Skeletal muscle satellite cell (primary cell): ENCODE results near the gene TMEM131.

Experiments
- H3K27me3 ChIP-seq: 2 replicates; pipeline ENCODE4 v1.7.0; 2013; ENCODE audit warnings: low read length; ENCODE audit not compliant: control insufficient read depth, insufficient read depth
- H3K36me3 ChIP-seq: 2 replicates; pipeline ENCODE4 v1.7.0; 2013; ENCODE audit warnings: mild to moderate bottlenecking, control low read depth, low read length; ENCODE audit not compliant: insufficient read depth
- H3K4me1 ChIP-seq: 2 replicates; pipeline ENCODE4 v1.7.0; 2013; ENCODE audit warnings: low read length; ENCODE audit not compliant: control insufficient read depth, insufficient read depth
- H3K4me2 ChIP-seq: 2 replicates; pipeline ENCODE4 v1.7.0; 2013; ENCODE audit warnings: mild to moderate bottlenecking, low read length
- H3K4me3 ChIP-seq: 2 replicates; pipeline ENCODE4 v1.7.0; 2013; ENCODE audit warnings: low read length
- H3K9ac ChIP-seq: 2 replicates; pipeline ENCODE4 v1.7.0; 2013; ENCODE audit warnings: mild to moderate bottlenecking, low read depth, low read length, moderate library complexity
- H3K9me3 ChIP-seq: replicated peaks from 2 replicates; pipeline ENCODE4 v1.7.0; 2013; ENCODE audit warnings: mild to moderate bottlenecking, control low read depth, low read length

The TMEM131 gene

DNA sequence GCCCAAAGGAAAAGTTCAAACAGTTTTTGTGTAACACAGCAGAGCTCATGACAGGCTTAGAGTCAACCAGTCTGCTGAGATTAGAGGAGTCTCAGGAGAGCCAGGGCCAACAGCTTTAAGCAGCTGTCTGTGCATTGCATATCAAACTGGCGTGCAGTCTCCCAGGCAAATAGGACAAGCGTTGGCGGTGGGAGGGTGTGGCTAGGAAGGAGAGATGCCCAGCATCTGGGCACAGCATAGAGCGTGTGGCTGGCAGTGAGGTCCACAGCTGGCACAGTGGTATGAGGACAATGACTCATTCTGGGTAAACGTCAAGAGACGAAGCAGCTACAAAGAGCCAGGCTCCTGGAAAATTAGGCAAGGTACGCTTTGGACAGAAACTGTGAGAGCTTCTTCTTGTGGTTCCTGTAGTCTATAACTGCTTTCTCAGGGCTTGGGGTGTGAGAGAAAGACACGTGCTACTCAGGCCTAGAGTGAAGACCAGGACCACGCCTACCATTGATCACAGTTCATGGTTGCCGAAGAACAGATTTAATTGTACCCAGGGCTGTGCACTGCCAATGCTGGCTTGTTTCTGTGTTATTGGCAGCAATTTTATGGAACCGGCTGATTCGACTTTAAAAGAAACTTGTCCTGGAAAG is 267.5 kb downstream of the TMEM131 start:
- Histone ChIP-seq H3K27me3 (peaks cover 4% of the 10 kb centered on the region), H3K4me3 (no peak overlapping the region), H3K36me3 (no peaks in the 10 kb centered on the region)

GRCh38 chr2:97727296-97727695 is 268.5 kb downstream of the TMEM131 start:
- Histone ChIP-seq H3K9ac (no peak overlapping the region), H3K9me3 (peaks cover 6% of the 10 kb centered on the region), H3K4me3 (no peak overlapping the region), H3K4me1 (peaks cover 13% of the 10 kb centered on the region), H3K36me3 (no peaks in the 10 kb centered on the region), H3K27me3 (peaks cover 4% of the 10 kb centered on the region), H3K4me2 (no peak overlapping the region)

More for the DNA sequence above, 267.5 kb downstream of the TMEM131 start:
- peaks cover 13% of the 10 kb centered on the region for H3K4me1 ChIP-seq
- H3K9me3 ChIP-seq, result peaks cover 6% of the 10 kb centered on the region
- no peak overlapping the region for H3K9ac ChIP-seq
- peak overlapping the region; percentile 49 for H3K4me2 ChIP-seq

DNA sequence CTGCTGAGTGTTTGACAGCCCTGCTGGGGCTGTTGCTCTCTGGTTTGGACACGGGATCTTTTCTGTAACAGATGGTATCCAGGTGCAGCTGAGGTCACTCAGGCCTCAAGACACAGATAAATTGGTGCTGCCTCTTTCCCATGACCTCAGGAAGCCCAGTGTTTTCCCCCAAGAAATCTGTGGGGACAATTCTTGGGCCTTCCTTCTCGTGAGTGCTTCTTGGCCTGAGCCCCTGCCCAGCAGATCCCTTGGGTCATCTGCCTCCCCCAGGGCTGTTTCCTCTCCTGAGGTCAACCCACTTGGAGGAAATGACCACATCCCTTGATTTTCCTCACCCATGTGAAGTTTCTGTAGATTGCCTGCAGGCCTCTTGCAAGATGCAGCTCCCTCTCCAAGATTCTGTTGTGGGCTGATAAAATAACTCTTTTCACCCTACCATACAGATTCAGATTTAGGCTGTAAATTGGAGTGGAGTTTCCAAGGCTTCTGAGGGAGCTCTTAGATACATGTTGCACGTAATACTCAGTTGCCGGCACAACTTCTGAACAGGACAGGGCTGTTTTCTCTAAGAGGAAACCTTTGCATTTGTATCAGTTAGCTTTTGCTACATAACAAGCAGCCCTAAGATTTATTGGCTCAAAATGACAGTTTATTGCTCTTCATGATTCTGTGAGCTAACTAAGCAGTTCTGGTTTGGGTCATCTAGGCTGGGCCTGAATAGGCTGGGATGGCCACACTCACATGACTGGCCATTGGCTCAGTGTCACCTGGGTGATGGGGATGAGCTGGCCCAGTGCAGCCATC is 269.3 kb downstream of the TMEM131 start:
- peaks cover 13% of the 10 kb centered on the region for H3K4me1 ChIP-seq

GRCh38 chr2:97724946-97725688 is 270.6 kb downstream of the TMEM131 start:
- H3K9me3 ChIP-seq, result peaks cover 1% of the 10 kb centered on the region
- no peaks in the 10 kb centered on the region for H3K36me3 ChIP-seq

More for the DNA sequence above, 269.3 kb downstream of the TMEM131 start:
- peaks cover 4% of the 10 kb centered on the region for H3K27me3 ChIP-seq
- H3K4me3 ChIP-seq, result no peak overlapping the region
- no peak overlapping the region for H3K9ac ChIP-seq
- H3K9me3 ChIP-seq, result peaks cover 6% of the 10 kb centered on the region
- no peaks in the 10 kb centered on the region for H3K36me3 ChIP-seq
- no peak overlapping the region for H3K4me2 ChIP-seq

GRCh38 chr2:97724501-97724900 is 271.2 kb downstream of the TMEM131 start:
- Histone ChIP-seq H3K36me3 (no peaks in the 10 kb centered on the region), H3K27me3 (peaks cover 9% of the 10 kb centered on the region), H3K4me1 (peaks cover 13% of the 10 kb centered on the region), H3K4me2 (no peak overlapping the region), H3K9me3 (no peaks in the 10 kb centered on the region), H3K9ac (no peak overlapping the region), H3K4me3 (no peak overlapping the region)

More at GRCh38 chr2:97724946-97725688, 270.6 kb downstream of the TMEM131 start:
- peaks cover 13% of the 10 kb centered on the region for H3K4me1 ChIP-seq
- H3K9ac ChIP-seq, result no peak overlapping the region
- no peak overlapping the region for H3K4me3 ChIP-seq
- H3K27me3 ChIP-seq, result peaks cover 4% of the 10 kb centered on the region
- no peak overlapping the region for H3K4me2 ChIP-seq

- Histone ChIP-seq H3K27me3 (peaks cover 14% of the 10 kb centered on the region), H3K4me3 (no peak overlapping the region), H3K9ac (no peak overlapping the region), H3K4me1 (peaks cover 13% of the 10 kb centered on the region), H3K4me2 (no peak overlapping the region), H3K36me3 (no peaks in the 10 kb centered on the region), H3K9me3 (no peaks in the 10 kb centered on the region)
Measured at GRCh38 chr2:97724073-97724410, 271.7 kb downstream of the TMEM131 start.

DNA sequence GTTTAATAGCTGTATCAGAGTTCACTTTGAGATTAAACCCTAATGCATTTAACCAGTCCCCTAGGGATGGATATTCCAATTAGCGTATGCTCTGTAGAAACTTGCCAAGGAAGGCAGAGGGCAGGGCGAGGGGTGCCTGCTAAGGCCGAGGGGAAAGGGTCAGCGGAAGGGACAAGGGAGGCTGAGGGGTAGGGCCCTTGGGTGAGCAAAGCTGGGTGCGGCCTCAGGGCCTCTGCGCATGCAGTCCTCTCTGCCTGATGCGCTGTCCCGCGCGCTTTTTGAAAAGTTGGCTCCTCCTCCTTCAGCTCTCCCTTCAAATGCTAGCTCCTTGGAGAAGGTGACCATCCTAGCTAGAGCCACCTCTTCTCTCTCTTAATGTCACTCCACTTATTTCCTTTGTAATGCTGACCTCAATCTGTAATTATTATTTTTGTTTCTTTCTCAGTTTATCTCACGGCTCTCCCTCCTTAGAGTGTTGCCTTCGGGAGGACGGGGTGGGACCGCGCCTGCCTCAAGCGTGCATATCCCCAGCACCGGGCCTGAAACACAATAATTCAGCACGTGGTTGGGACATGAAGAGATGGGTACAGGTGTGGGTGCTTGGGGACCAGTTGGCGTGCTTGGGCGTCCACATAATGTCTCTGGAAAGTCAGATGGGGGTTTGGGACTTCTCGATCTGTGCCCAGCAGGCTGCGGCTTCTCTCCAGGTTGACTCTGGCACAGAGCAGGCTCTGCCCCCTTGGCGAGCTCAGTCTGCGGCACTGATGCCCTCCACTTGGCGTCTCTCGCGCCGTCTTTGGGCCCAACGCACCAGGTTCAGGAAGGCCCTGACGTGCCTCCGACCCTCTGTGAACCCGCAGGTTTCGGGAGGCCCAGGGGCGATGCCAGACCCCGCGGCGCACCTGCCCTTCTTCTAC is 272.3 kb downstream of the TMEM131 start:
- no peaks in the 10 kb centered on the region for H3K36me3 ChIP-seq
- peaks cover 20% of the 10 kb centered on the region for H3K27me3 ChIP-seq
- no peak overlapping the region for H3K9ac ChIP-seq
- H3K4me1 ChIP-seq, result peaks cover 12% of the 10 kb centered on the region
- no peaks in the 10 kb centered on the region for H3K9me3 ChIP-seq
- no peak overlapping the region for H3K4me2 ChIP-seq
- no peak overlapping the region for H3K4me3 ChIP-seq

GRCh38 chr2:97722227-97722626 is 273.5 kb downstream of the TMEM131 start:
- H3K9me3 ChIP-seq, result no peaks in the 10 kb centered on the region
- no peak overlapping the region for H3K4me2 ChIP-seq
- no peaks in the 10 kb centered on the region for H3K4me1 ChIP-seq
- no peaks in the 10 kb centered on the region for H3K36me3 ChIP-seq
- no peak overlapping the region for H3K4me3 ChIP-seq
- H3K9ac ChIP-seq, result no peak overlapping the region
- H3K27me3 ChIP-seq, result peaks cover 31% of the 10 kb centered on the region

- Histone ChIP-seq H3K4me2 (no peak overlapping the region), H3K4me1 (no peaks in the 10 kb centered on the region), H3K4me3 (no peak overlapping the region), H3K9me3 (no peaks in the 10 kb centered on the region), H3K9ac (no peak overlapping the region), H3K36me3 (no peaks in the 10 kb centered on the region), H3K27me3 (peaks cover 32% of the 10 kb centered on the region)
Measured at GRCh38 chr2:97720746-97721145, 275.0 kb downstream of the TMEM131 start.

GRCh38 chr2:97719362-97720155 is 276.2 kb downstream of the TMEM131 start:
- Histone ChIP-seq H3K4me2 (no peak overlapping the region), H3K4me1 (no peaks in the 10 kb centered on the region), H3K9me3 (no peaks in the 10 kb centered on the region), H3K27me3 (peaks cover 42% of the 10 kb centered on the region), H3K4me3 (no peak overlapping the region), H3K36me3 (no peaks in the 10 kb centered on the region), H3K9ac (no peak overlapping the region)
